GM20000 (cell line): ENCODE measurements around the gene ZNF814.
"Not testable (repeated sequence)": the region's sequence is repeated elsewhere in the genome, so short reads cannot be mapped to it uniquely, and the experiment has no call there.

ENCODE experiments used
- DNase-seq: peaks from one replicate; pipeline ENCODE4 v3.0.0; 2012; ENCODE audit warnings: low spot score
- CTCF ChIP-seq: IDR thresholded peaks from 2 replicates; pipeline ENCODE4 v1.5.1; 2012; ENCODE audit warnings: mild to moderate bottlenecking, control low read depth; ENCODE audit errors: extremely low read depth, missing control alignments

The ZNF814 gene

GRCh38 chr19:57813919-57814504, 74.8 kb downstream of the ZNF814 start:
- DNase-seq, result no peak
- TF ChIP-seq CTCF, result no peak

GRCh38 chr19:57812975-57813820, 75.6 kb downstream of the ZNF814 start:
- DNase-seq, result not testable (repeated sequence)

GRCh38 chr19:57812226-57812625, 76.6 kb downstream of the ZNF814 start:
- no peak for DNase-seq
- no peak for TF ChIP-seq CTCF

- DNase-seq, result not testable (repeated sequence)
Measured at GRCh38 chr19:57810410-57811295, 78.2 kb downstream of the ZNF814 start.

GRCh38 chr19:57807541-57807940, 81.3 kb downstream of the ZNF814 start:
- DNase-seq, result no peak
- no peak for TF ChIP-seq CTCF

- no peak for DNase-seq
- no peak for TF ChIP-seq CTCF
Measured at GRCh38 chr19:57803594-57804325, 85.1 kb downstream of the ZNF814 start.

- DNase-seq, result no peak
Measured at GRCh38 chr19:57803265-57803593, 85.6 kb downstream of the ZNF814 start.

More at GRCh38 chr19:57803265-57803593, 85.6 kb downstream of the ZNF814 start:
- TF ChIP-seq CTCF, result no peak
